Astrocyte (in vitro differentiated cells and primary cell): Measurements from ENCODE around the gene MEX3C.

ENCODE experiments used
- CTCF ChIP-seq: IDR thresholded peaks from 2 replicates; pipeline ENCODE4 v1.5.1; 2011; ENCODE audit warnings: low read depth, mild to moderate bottlenecking, inconsistent platforms, low read length, moderate library complexity; ENCODE audit not compliant: insufficient read depth
- EZH2 ChIP-seq: IDR thresholded peaks from 2 replicates; pipeline ENCODE4 v1.6.1; 2012; ENCODE audit warnings: mild to moderate bottlenecking, low read length, inconsistent platforms; ENCODE audit not compliant: insufficient read depth

GRCh38 chr18:51196811-51197660 is 445 bp downstream of the MEX3C start:
- no peak for TF ChIP-seq CTCF
- TF ChIP-seq EZH2, result no peak
